ENCODE data around the gene ANKRD31. TPM values are rescaled to one million over a fixed set of nuclear protein-coding genes. Genes with fewer than 3 reads are reported as not detected.

The ANKRD31 gene
- polyA plus RNA-seq, 1 donor = 0.21 TPM

DNA sequence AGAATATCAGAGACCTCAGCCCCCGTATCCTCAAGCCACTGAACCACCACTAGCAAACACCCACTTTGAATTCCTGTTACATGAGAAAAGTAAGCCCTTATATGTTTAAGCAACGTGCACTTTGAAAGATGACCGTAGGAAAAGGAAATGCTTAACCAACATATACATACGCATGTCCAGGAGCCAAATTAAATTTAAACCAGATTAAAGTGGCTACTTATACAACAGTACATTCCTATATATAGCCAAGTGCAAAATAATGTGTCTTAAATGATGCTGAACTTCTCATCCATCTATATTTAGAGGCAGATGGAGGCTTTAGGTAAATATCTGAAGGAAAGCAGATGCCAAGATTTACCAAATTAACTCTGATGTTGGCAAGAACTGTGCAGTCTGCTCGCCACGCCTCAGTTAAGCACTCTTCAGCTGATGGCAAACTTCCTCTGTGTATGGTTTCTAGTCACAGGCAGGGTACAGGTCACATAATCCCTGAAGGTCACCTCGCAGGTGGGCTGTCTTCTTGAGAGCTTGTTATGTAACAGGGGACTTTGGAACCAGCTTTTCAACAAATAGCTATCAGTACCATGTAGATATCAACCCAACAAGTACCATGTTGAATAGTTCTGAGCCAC is 192.9 kb downstream of the ANKRD31 start:
- no peak for DNase-seq
- 100% methylated on average over 1 of the region's 7 CpGs for WGBS (ENCODE audit: insufficient coverage, low lambda C conversion rate)
- Histone ChIP-seq H3K36me3 (ENCODE audit: control insufficient read depth, insufficient read depth, low read length) (peaks cover 34% of the 10 kb centered on the region), H3K4me3 (ENCODE audit: low read length) (no peak overlapping the region), H3K9me3 (ENCODE audit: control insufficient read depth, low read depth, low read length) (no peaks in the 10 kb centered on the region), H3K27ac (ENCODE audit: low read length) (no peak overlapping the region), H3K27me3 (ENCODE audit: control insufficient read depth, insufficient read depth, low read length) (no peaks in the 10 kb centered on the region), H3K4me1 (ENCODE audit: control insufficient read depth, insufficient read depth, low read length) (peaks cover 18% of the 10 kb centered on the region)

DNA sequence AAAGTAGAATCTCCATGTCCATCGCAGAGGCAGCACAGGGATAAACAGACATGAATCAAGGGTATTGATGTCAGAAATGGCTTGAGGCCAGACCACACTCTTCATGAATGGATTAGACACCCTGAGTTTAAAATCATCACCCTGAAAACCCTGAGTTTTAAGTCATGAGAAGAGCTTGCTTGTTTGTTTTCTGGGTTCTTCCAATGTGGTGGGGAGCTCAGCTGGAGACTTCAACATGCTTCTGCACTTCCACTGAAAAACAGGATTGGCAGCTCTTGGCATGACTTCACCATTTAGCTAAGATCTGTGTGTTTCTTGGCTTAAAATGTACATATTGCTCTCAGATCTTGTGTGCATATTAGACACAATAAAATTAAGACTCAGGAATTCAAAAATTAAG is 194.2 kb downstream of the ANKRD31 start:
- Histone ChIP-seq H3K4me1 (ENCODE audit: control insufficient read depth, insufficient read depth, low read length) (peaks cover 11% of the 10 kb centered on the region), H3K9me3 (ENCODE audit: control insufficient read depth, low read depth, low read length) (no peaks in the 10 kb centered on the region), H3K27me3 (ENCODE audit: control insufficient read depth, insufficient read depth, low read length) (no peaks in the 10 kb centered on the region), H3K27ac (ENCODE audit: low read length) (no peak overlapping the region), H3K36me3 (ENCODE audit: control insufficient read depth, insufficient read depth, low read length) (peaks cover 32% of the 10 kb centered on the region), H3K4me3 (ENCODE audit: low read length) (no peak overlapping the region)
- DNase-seq = no peak
- no CpG with 5 or more reads among the region's 1 CpG for WGBS (ENCODE audit: insufficient coverage, low lambda C conversion rate)

DNA sequence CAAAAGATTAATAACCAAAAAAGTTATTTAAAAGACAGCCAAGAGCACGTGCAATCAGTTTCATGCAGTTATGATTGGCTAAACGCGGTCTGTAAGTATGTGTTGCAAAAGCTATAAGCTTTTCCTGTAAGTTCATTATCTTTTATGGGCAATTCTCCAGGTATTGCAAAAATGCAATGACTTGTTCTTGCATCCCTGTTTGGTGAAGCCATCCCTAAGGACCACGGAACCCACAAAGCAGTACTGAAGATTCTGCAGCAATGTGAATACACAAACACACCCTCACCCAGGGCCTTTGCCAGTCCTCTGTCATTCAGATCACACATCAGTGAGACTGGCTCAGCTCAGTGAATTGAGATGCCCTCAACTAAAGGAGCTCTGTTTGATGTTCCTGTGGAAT is 195.7 kb downstream of the ANKRD31 start:
- 80% methylated on average over 1 of the region's 4 CpGs for WGBS (ENCODE audit: insufficient coverage, low lambda C conversion rate)
- DNase-seq = no peak
- H3K9me3 ChIP-seq (ENCODE audit: control insufficient read depth, low read depth, low read length) = no peaks in the 10 kb centered on the region
- no peak overlapping the region for H3K4me3 ChIP-seq (ENCODE audit: low read length)
- no peak overlapping the region for H3K27ac ChIP-seq (ENCODE audit: low read length)
- H3K36me3 ChIP-seq (ENCODE audit: control insufficient read depth, insufficient read depth, low read length) = peaks cover 30% of the 10 kb centered on the region
- H3K27me3 ChIP-seq (ENCODE audit: control insufficient read depth, insufficient read depth, low read length) = no peaks in the 10 kb centered on the region
- no peaks in the 10 kb centered on the region for H3K4me1 ChIP-seq (ENCODE audit: control insufficient read depth, insufficient read depth, low read length)

DNA sequence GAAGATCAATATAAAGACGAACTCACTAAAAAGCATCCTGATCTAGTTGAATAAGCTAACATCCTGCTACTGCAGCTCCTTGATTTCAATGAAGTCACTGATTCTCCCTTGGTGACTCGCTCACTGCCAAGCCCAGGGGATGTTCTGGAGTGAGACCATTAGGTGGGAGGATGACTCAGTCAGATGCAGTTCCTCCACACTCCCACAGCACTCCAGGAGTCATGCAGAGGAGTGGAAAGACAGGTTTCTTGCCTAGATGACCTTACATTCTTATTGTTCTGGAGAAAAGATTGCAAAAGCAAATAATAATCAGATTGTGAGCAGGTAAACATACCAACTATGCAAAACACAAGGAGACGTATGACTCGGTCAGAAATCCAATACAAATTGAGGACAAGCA is 199.6 kb downstream of the ANKRD31 start:
- H3K36me3 ChIP-seq (ENCODE audit: control insufficient read depth, insufficient read depth, low read length) = peaks cover 16% of the 10 kb centered on the region
- no peaks in the 10 kb centered on the region for H3K4me1 ChIP-seq (ENCODE audit: control insufficient read depth, insufficient read depth, low read length)
- DNase-seq = peak in 1 of 2 donors; percentile 62
- no peak overlapping the region for H3K27ac ChIP-seq (ENCODE audit: low read length)
- WGBS (ENCODE audit: insufficient coverage, low lambda C conversion rate) = 42% methylated on average over 2 of the region's 4 CpGs
- H3K9me3 ChIP-seq (ENCODE audit: control insufficient read depth, low read depth, low read length) = no peaks in the 10 kb centered on the region
- H3K4me3 ChIP-seq (ENCODE audit: low read length) = no peak overlapping the region
- no peaks in the 10 kb centered on the region for H3K27me3 ChIP-seq (ENCODE audit: control insufficient read depth, insufficient read depth, low read length)

- Histone ChIP-seq H3K27me3 (ENCODE audit: control insufficient read depth, insufficient read depth, low read length) (no peaks in the 10 kb centered on the region), H3K36me3 (ENCODE audit: control insufficient read depth, insufficient read depth, low read length) (peaks cover 17% of the 10 kb centered on the region), H3K27ac (ENCODE audit: low read length) (no peak overlapping the region), H3K4me1 (ENCODE audit: control insufficient read depth, insufficient read depth, low read length) (no peaks in the 10 kb centered on the region), H3K4me3 (ENCODE audit: low read length) (no peak overlapping the region), H3K9me3 (ENCODE audit: control insufficient read depth, low read depth, low read length) (no peaks in the 10 kb centered on the region)
- DNase-seq = peak in 1 of 2 donors; percentile 15
- no CpG with 5 or more reads among the region's 6 CpGs for WGBS (ENCODE audit: insufficient coverage, low lambda C conversion rate)
Measured at GRCh38 chr5:75034137-75034739, 202.4 kb downstream of the ANKRD31 start.

- H3K27me3 ChIP-seq (ENCODE audit: control insufficient read depth, insufficient read depth, low read length) = no peaks in the 10 kb centered on the region
- DNase-seq = no peak
- H3K4me1 ChIP-seq (ENCODE audit: control insufficient read depth, insufficient read depth, low read length) = no peaks in the 10 kb centered on the region
- H3K27ac ChIP-seq (ENCODE audit: low read length) = no peak overlapping the region
- WGBS (ENCODE audit: insufficient coverage, low lambda C conversion rate) = no CpG with 5 or more reads among the region's 3 CpGs
- H3K36me3 ChIP-seq (ENCODE audit: control insufficient read depth, insufficient read depth, low read length) = peaks cover 17% of the 10 kb centered on the region
- H3K9me3 ChIP-seq (ENCODE audit: control insufficient read depth, low read depth, low read length) = no peaks in the 10 kb centered on the region
- no peak overlapping the region for H3K4me3 ChIP-seq (ENCODE audit: low read length)
Measured at GRCh38 chr5:75031366-75031765, 205.3 kb downstream of the ANKRD31 start.

GRCh38 chr5:75028090-75028489 is 208.6 kb downstream of the ANKRD31 start:
- WGBS (ENCODE audit: insufficient coverage, low lambda C conversion rate) = 86% methylated on average over 1 of the region's 3 CpGs
- H3K9me3 ChIP-seq (ENCODE audit: control insufficient read depth, low read depth, low read length) = no peaks in the 10 kb centered on the region
- no peaks in the 10 kb centered on the region for H3K27me3 ChIP-seq (ENCODE audit: control insufficient read depth, insufficient read depth, low read length)
- H3K4me1 ChIP-seq (ENCODE audit: control insufficient read depth, insufficient read depth, low read length) = no peaks in the 10 kb centered on the region
- no peak overlapping the region for H3K4me3 ChIP-seq (ENCODE audit: low read length)
- peaks cover 5% of the 10 kb centered on the region for H3K36me3 ChIP-seq (ENCODE audit: control insufficient read depth, insufficient read depth, low read length)
- no peak overlapping the region for H3K27ac ChIP-seq (ENCODE audit: low read length)
- DNase-seq = no peak

DNA sequence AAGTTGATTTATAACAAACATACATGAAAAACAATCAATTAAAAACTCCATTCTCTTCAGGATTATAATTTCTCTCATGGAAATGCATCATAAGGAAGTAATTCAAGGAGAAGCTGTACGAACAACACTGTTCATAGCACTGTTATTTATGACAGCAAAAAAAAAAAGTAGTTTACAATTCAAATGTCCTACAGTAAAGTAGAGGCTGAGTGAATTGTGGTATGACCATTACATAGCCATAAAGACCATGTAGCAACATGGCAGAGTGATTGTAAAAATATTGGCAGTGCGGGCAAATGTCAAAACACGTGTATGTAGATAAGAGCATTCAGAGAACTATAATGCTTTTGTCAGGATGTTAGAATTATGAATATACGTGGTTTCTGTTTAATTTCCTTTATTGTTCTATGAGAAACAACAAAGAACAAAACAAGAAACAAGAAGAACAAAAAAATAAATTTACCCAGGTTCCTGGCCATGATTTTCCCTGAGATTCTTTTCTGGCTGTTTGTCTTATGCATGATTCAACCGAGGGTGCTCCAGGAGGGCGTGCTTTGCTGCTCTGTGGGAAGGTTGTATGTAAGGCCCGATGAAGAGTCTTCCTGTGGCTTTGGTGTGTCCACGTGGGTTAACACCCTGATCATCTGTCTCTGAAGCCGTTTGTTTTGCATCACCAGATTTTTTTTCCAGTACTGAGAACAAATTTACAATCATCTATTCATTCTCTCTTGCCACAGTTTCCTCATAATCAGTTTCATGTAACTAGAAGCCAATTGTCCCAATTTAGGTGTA is 213.1 kb downstream of the ANKRD31 start:
- H3K4me3 ChIP-seq (ENCODE audit: low read length) = no peak overlapping the region
- no peaks in the 10 kb centered on the region for H3K4me1 ChIP-seq (ENCODE audit: control insufficient read depth, insufficient read depth, low read length)
- H3K36me3 ChIP-seq (ENCODE audit: control insufficient read depth, insufficient read depth, low read length) = no peaks in the 10 kb centered on the region
- DNase-seq = no peak
- no peaks in the 10 kb centered on the region for H3K27me3 ChIP-seq (ENCODE audit: control insufficient read depth, insufficient read depth, low read length)
- H3K27ac ChIP-seq (ENCODE audit: low read length) = no peak overlapping the region
- WGBS (ENCODE audit: insufficient coverage, low lambda C conversion rate) = 100% methylated on average over 3 of the region's 9 CpGs
- H3K9me3 ChIP-seq (ENCODE audit: control insufficient read depth, low read depth, low read length) = no peaks in the 10 kb centered on the region

- DNase-seq = no peak
- H3K9me3 ChIP-seq (ENCODE audit: control insufficient read depth, low read depth, low read length) = no peaks in the 10 kb centered on the region
- no peak overlapping the region for H3K27ac ChIP-seq (ENCODE audit: low read length)
- WGBS (ENCODE audit: insufficient coverage, low lambda C conversion rate) = 80% methylated on average over 2 of the region's 4 CpGs
- H3K27me3 ChIP-seq (ENCODE audit: control insufficient read depth, insufficient read depth, low read length) = no peaks in the 10 kb centered on the region
- H3K4me1 ChIP-seq (ENCODE audit: control insufficient read depth, insufficient read depth, low read length) = no peaks in the 10 kb centered on the region
- no peaks in the 10 kb centered on the region for H3K36me3 ChIP-seq (ENCODE audit: control insufficient read depth, insufficient read depth, low read length)
- H3K4me3 ChIP-seq (ENCODE audit: low read length) = no peak overlapping the region
Measured at GRCh38 chr5:75021800-75022199, 214.9 kb downstream of the ANKRD31 start.

DNA sequence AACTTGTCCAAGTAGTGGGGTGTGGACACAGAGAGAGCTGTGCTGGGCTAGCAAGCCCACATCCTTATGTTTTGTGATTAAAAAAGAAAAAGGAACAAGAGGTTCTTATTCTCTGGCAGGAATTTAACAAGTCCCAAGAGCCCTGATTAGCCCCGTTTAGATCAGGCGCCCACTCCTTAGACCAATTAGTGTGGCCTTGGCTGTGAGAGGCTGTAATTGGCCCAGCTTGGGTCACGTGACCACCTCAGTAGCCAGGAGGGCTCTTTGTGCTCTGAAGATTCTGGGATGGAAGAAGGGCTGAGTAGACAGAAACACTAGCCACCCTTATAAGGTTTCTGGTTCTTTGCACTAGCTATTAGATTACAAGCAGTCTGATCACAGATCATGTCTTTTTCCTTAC is 215.5 kb downstream of the ANKRD31 start:
- no CpG with 5 or more reads among the region's 3 CpGs for WGBS (ENCODE audit: insufficient coverage, low lambda C conversion rate)
- Histone ChIP-seq H3K9me3 (ENCODE audit: control insufficient read depth, low read depth, low read length) (no peaks in the 10 kb centered on the region), H3K27ac (ENCODE audit: low read length) (no peak overlapping the region), H3K36me3 (ENCODE audit: control insufficient read depth, insufficient read depth, low read length) (no peaks in the 10 kb centered on the region), H3K4me1 (ENCODE audit: control insufficient read depth, insufficient read depth, low read length) (no peaks in the 10 kb centered on the region), H3K4me3 (ENCODE audit: low read length) (no peak overlapping the region), H3K27me3 (ENCODE audit: control insufficient read depth, insufficient read depth, low read length) (no peaks in the 10 kb centered on the region)
- no peak for DNase-seq
